Left ventricle myocardium inferior (tissue), 1 donor: ENCODE data around the gene ARPP21. TPM values are rescaled to one million over a fixed set of nuclear protein-coding genes. Genes with fewer than 3 reads are reported as not detected.

ENCODE experiments used
- DNase-seq: peaks from one replicate; pipeline ENCODE4 v3.0.0-alpha.2; 2020
- H3K27ac ChIP-seq: fragments of 200-600 bp; replicated peaks from 2 replicates; pipeline ENCODE4 v1.8.0; 2021
- H3K27me3 ChIP-seq: fragments of 200-600 bp; 2 replicates; pipeline ENCODE4 v1.8.0; 2021; ENCODE audit warnings: low read depth
- H3K36me3 ChIP-seq: fragments of 200-600 bp; 2 replicates; pipeline ENCODE4 v1.8.0; 2021
- H3K4me1 ChIP-seq: fragments of 200-600 bp; 2 replicates; pipeline ENCODE4 v1.8.0; 2021
- H3K4me3 ChIP-seq: fragments of 200-600 bp; 2 replicates; pipeline ENCODE4 v1.8.0; 2021; ENCODE audit warnings: mild to moderate bottlenecking, moderate library complexity
- H3K9me3 ChIP-seq: fragments of 200-600 bp; replicated peaks from 2 replicates; pipeline ENCODE4 v1.8.0; 2021
- intact Hi-C: fragments of 100-400 bp; cut with micrococcal nuclease; formaldehyde crosslinking; loops from one replicate; pipeline ENCODE4 v1.11.0; 2022
- total RNA-seq: library from RNA; stranded (reverse); fragmentation: NEBNext Ultra II Directional; extraction: Animal tissue kit (Norgen Biotek cat#: 25700); gene quantifications from one replicate; pipeline ENCODE4 v1.2.1, GENCODE V29; 2021
- TF ChIP-seq, protein P1 (sequence below): fragments of 200-600 bp; IDR thresholded peaks from 2 replicates; pipeline ENCODE4 v1.8.0; 2021; ENCODE audit warnings: antibody characterized with exemption, mild to moderate bottlenecking, borderline replicate concordance
- donor health status: DM: no; HTN: yes; CAD: no; lungs with severe emphysema.

Gene ARPP21
- total RNA-seq, 1 donor from 2014 or later, result not detected

DNA sequence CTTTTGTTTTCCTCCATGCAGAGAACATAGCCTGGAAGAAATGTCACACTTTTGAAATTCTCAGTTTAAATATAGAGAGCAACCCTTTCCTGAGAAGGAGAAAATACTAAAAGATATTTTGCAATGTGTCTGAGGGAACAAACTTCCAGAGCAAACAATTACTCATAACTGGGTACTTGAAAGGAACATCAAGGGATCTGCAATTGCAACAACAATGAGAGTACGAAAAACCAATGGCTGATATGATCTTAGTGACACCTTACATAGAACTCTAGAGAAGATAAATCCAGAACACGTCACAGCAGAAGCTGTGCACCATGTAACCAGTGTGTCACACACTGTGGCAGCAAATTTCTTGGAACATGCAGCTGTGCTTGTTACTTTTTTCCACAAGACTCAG is 14.6 kb upstream of the ARPP21 start:
- no peaks in the 10 kb centered on the region for H3K36me3 ChIP-seq
- H3K4me1 ChIP-seq, result no peaks in the 10 kb centered on the region
- H3K9me3 ChIP-seq, result no peaks in the 10 kb centered on the region
- no peak overlapping the region for H3K27ac ChIP-seq
- no peak overlapping the region for H3K4me3 ChIP-seq
- TF ChIP-seq, protein P1, sequence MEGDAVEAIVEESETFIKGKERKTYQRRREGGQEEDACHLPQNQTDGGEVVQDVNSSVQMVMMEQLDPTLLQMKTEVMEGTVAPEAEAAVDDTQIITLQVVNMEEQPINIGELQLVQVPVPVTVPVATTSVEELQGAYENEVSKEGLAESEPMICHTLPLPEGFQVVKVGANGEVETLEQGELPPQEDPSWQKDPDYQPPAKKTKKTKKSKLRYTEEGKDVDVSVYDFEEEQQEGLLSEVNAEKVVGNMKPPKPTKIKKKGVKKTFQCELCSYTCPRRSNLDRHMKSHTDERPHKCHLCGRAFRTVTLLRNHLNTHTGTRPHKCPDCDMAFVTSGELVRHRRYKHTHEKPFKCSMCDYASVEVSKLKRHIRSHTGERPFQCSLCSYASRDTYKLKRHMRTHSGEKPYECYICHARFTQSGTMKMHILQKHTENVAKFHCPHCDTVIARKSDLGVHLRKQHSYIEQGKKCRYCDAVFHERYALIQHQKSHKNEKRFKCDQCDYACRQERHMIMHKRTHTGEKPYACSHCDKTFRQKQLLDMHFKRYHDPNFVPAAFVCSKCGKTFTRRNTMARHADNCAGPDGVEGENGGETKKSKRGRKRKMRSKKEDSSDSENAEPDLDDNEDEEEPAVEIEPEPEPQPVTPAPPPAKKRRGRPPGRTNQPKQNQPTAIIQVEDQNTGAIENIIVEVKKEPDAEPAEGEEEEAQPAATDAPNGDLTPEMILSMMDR, result no peak
- intact Hi-C loops, result no loop called here
- H3K27me3 ChIP-seq, result no peaks in the 10 kb centered on the region
- no peak for DNase-seq

DNA sequence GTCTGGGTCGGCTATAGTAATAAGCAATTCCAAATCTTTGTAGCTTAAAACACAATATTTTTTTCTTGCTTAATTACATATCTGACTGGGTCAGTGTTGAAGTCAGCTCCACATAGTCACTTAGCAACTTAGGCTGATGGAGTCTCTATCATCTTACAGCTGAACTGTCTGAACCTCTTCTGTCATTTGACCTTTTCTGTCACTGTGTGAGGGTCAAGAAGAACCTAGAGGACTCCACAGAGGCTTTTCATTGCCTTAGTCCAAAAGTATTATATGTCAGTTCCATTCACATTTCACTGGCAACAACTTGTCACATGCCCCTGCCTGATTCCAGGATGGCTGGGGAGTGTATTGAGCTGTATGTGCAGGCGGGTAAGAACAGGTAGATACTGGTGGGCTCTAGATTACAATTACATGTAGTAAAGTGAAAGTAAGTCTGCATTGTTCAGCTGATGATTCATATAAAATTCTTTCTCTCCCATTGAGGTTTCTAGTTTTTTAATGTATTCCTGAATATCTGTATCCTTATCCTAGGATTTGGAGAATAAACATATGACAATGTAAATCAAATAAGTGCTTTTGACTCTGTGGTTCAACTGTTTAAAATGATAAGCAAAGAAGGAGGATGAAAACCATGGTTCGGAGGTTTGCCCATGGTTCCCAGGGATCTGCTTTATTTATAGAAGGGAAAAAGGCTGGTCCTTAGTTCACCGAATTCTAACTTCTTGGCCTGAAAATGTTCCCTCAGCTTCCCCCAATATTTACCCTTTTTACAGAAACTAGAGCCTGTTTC is 5.8 kb upstream of the ARPP21 start:
- TF ChIP-seq, protein P1, result no peak
- DNase-seq, result no peak
- Histone ChIP-seq H3K36me3 (no peaks in the 10 kb centered on the region), H3K9me3 (no peaks in the 10 kb centered on the region), H3K4me1 (no peaks in the 10 kb centered on the region), H3K27ac (no peak overlapping the region), H3K4me3 (no peak overlapping the region), H3K27me3 (peaks cover 6% of the 10 kb centered on the region)
- intact Hi-C loops, result no loop called here

DNA sequence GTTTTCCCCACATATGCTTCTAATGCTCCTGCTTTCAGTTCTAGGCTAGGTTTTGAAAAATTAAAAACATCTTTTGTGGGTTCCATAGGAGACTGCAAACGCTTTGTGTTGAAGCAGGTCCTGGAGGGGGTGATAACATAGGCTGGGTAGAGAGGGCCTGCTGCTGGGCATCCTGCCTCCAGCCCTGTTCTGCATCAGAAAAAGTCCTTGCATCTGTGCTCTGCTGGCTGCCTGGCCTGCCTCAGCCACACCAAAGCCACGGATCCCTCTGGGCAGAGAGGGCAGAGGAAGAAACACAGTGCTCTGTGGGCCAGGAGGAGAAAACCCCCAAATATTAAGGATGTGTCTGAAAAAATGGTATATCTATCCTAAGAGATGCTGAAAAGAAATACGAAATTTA is 3.9 kb upstream of the ARPP21 start:
- H3K4me3 ChIP-seq, result no peak overlapping the region
- peaks cover 12% of the 10 kb centered on the region for H3K4me1 ChIP-seq
- intact Hi-C loops, result no loop called here
- no peak overlapping the region for H3K27ac ChIP-seq
- H3K9me3 ChIP-seq, result no peaks in the 10 kb centered on the region
- TF ChIP-seq, protein P1, result no peak
- peaks cover 24% of the 10 kb centered on the region for H3K27me3 ChIP-seq
- H3K36me3 ChIP-seq, result no peaks in the 10 kb centered on the region
- DNase-seq, result no peak

DNA sequence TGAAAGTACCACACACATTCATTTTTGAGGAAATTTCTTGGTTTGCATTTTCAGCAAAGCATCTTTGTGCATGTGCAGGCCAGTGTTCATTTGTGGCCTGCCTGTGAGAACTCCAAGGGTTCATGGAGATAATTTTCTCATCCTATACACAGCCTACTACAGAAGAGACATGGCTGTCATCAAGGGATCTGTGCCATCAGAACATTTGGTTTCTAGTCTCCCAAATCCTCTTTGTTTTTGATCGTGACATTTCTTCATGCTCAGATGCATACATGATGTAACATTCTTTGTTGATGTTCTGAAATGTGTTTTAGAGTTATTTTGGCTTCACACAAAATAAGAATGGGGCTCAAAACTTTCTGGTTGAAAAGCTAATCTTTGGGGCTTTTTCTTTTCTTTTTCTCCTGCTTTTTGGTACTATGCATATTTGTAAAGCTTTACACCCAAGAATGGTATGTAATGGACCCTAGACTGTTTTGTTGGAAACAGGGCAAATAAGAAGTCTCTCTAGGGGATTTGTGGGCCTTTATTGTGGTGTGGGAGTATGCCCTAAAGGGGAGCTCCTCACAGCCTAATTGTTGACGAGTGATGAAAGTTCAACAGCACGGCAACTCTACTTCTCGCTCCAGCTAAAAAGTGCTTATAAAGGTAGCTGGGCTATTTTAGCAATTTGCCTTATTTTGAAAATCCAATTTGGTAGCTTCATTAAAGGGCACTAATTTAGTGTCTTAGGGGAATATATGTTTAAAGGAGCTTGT is 3.2 kb upstream of the ARPP21 start:
- intact Hi-C loops, result no loop called here
- TF ChIP-seq, protein P1, result no peak
- DNase-seq, result no peak
- H3K4me1 ChIP-seq, result peaks cover 12% of the 10 kb centered on the region
- H3K27me3 ChIP-seq, result peaks cover 31% of the 10 kb centered on the region
- no peak overlapping the region for H3K27ac ChIP-seq
- no peaks in the 10 kb centered on the region for H3K36me3 ChIP-seq
- no peaks in the 10 kb centered on the region for H3K9me3 ChIP-seq
- no peak overlapping the region for H3K4me3 ChIP-seq

DNA sequence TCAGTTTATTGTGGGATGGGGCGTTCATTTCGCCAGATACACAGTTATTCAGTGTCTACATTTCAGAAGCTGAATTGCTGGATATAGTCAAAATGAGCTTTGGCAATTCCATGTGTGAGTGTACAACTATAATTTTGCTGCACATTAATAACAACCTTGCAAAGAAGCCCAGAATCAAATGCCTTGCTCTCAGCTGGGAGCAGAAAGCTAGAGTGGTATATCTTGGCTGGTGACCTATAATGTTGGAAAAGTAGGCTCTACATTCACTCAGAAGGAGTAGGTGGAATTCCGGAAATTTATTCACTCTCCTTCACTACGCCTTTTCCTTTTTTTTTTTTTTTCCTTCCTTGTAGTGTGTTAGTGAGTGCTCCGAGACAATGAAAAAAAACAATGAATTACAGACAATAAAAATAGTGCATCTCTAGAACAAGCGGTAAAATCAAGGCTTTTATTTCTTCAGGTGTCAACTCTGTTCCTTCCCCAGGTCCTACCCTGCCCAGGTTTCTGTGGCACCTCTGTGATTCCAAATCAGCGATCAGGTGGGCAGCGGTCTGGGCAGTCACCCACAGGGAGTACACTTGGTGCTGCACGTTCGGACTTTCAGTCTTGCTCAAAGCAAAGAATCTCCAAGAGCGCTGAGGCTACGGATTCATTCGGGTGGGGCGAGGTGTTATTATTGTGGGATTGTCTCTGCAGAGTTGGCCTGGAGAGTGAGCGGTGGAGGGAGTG is 910 bp upstream of the ARPP21 start:
- peaks cover 55% of the 10 kb centered on the region for H3K27me3 ChIP-seq
- H3K27ac ChIP-seq, result no peak overlapping the region
- peaks cover 12% of the 10 kb centered on the region for H3K4me1 ChIP-seq

More for the DNA sequence above, 910 bp upstream of the ARPP21 start:
- Histone ChIP-seq H3K4me3 (no peak overlapping the region), H3K36me3 (no peaks in the 10 kb centered on the region), H3K9me3 (no peaks in the 10 kb centered on the region)
- TF ChIP-seq, protein P1, result no peak
- intact Hi-C loops, result no loop called here
- DNase-seq, result no peak
